ENCODE results near the gene TRPM3.

TRPM3 gene

DNA sequence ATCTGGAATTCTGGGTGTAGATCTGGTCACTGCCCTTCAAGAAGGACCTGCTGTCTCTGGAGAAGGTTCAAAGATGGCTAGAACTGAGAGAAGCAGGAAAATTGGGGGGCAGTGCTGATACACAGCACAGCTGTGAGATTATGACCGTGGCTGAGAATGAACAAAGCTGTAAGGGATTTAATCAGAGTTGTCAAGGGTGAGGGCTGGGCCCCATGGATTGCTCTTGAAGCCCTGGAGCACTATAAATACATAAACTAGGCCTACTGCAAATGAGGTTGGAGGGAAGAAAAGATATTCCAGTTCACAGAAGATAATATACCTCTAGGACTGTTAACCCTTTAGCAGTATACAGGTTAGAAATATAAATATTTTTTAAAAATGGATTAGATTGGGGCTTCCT is 620.6 kb downstream of the TRPM3 start:
- H3K4me2 ChIP-seq (ENCODE audit: low read length): no peak overlapping the region
- H3K9me3 ChIP-seq (ENCODE audit: control insufficient read depth, low read length): no peaks in the 10 kb centered on the region
- H2AFZ ChIP-seq: no peak overlapping the region
- no peaks in the 10 kb centered on the region for H3K36me3 ChIP-seq (ENCODE audit: control insufficient read depth, insufficient read depth, low read length)
- TF ChIP-seq, protein P1, sequence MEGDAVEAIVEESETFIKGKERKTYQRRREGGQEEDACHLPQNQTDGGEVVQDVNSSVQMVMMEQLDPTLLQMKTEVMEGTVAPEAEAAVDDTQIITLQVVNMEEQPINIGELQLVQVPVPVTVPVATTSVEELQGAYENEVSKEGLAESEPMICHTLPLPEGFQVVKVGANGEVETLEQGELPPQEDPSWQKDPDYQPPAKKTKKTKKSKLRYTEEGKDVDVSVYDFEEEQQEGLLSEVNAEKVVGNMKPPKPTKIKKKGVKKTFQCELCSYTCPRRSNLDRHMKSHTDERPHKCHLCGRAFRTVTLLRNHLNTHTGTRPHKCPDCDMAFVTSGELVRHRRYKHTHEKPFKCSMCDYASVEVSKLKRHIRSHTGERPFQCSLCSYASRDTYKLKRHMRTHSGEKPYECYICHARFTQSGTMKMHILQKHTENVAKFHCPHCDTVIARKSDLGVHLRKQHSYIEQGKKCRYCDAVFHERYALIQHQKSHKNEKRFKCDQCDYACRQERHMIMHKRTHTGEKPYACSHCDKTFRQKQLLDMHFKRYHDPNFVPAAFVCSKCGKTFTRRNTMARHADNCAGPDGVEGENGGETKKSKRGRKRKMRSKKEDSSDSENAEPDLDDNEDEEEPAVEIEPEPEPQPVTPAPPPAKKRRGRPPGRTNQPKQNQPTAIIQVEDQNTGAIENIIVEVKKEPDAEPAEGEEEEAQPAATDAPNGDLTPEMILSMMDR (IDR thresholded peaks at IDR 0.05): no peak
- no peak overlapping the region for H3K27ac ChIP-seq
- H3K4me1 ChIP-seq: no peaks in the 10 kb centered on the region
- no peaks in the 10 kb centered on the region for H3K27me3 ChIP-seq (ENCODE audit: control insufficient read depth, insufficient read depth, low read length)
- H3K79me2 ChIP-seq: no peaks in the 10 kb centered on the region
- H3K9ac ChIP-seq: no peak overlapping the region
- H3K4me3 ChIP-seq (ENCODE audit: low read depth, low read length): no peak overlapping the region

DNA sequence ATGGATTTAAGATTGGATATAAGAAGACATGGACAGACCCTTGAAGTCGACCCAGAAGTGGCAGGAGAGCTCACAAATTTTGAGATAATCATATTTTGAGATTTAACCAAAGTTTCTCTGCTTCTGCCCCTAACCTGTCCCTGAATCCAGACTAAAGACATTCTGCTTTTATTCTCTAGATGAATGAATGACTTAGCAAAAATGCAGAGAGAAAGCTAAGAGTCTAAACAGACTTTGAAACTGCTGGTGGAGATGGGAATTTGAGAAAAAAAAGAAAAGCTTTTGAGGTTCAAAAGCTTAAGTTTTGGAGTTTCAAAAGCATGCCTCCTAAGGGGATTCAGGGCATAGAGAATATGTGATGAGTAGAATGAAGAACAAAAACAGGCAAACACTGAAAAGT is 621.8 kb downstream of the TRPM3 start:
- no peak overlapping the region for H3K4me2 ChIP-seq (ENCODE audit: low read length)
- no peaks in the 10 kb centered on the region for H3K79me2 ChIP-seq
- no peak overlapping the region for H2AFZ ChIP-seq
- no peak overlapping the region for H3K27ac ChIP-seq
- TF ChIP-seq, protein P1 (IDR thresholded peaks at IDR 0.05): no peak
- no peaks in the 10 kb centered on the region for H3K36me3 ChIP-seq (ENCODE audit: control insufficient read depth, insufficient read depth, low read length)
- H3K9me3 ChIP-seq (ENCODE audit: control insufficient read depth, low read length): no peaks in the 10 kb centered on the region
- H3K27me3 ChIP-seq (ENCODE audit: control insufficient read depth, insufficient read depth, low read length): no peaks in the 10 kb centered on the region
- H3K4me1 ChIP-seq: no peaks in the 10 kb centered on the region
- H3K4me3 ChIP-seq (ENCODE audit: low read depth, low read length): no peak overlapping the region
- H3K9ac ChIP-seq: no peak overlapping the region

DNA sequence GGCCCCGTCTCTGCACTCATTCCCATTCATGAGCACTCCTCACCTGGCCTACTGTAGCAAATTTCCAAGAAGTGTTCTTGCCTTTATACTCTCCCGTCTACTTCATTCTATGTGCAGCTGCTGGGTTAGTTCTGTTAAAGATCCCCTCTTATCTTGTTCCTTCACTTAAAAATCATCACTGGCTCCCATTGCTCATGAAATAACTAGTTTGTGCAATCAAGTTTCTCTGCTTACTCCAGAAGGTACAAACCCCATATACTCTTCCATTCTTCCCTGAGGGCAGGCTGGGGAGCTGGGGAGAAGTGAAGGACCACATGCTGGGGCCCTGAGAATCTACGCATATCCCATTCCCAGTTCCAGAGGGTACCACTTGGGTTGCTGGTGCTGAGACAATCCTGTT is 622.6 kb downstream of the TRPM3 start:
- TF ChIP-seq, protein P1 (IDR thresholded peaks at IDR 0.05): no peak
- no peak overlapping the region for H2AFZ ChIP-seq
- no peaks in the 10 kb centered on the region for H3K27me3 ChIP-seq (ENCODE audit: control insufficient read depth, insufficient read depth, low read length)
- no peak overlapping the region for H3K27ac ChIP-seq
- no peaks in the 10 kb centered on the region for H3K4me1 ChIP-seq
- H3K9me3 ChIP-seq (ENCODE audit: control insufficient read depth, low read length): no peaks in the 10 kb centered on the region
- H3K79me2 ChIP-seq: no peaks in the 10 kb centered on the region
- no peak overlapping the region for H3K4me3 ChIP-seq (ENCODE audit: low read depth, low read length)
- H3K9ac ChIP-seq: no peak overlapping the region
- no peak overlapping the region for H3K4me2 ChIP-seq (ENCODE audit: low read length)
- no peaks in the 10 kb centered on the region for H3K36me3 ChIP-seq (ENCODE audit: control insufficient read depth, insufficient read depth, low read length)

DNA sequence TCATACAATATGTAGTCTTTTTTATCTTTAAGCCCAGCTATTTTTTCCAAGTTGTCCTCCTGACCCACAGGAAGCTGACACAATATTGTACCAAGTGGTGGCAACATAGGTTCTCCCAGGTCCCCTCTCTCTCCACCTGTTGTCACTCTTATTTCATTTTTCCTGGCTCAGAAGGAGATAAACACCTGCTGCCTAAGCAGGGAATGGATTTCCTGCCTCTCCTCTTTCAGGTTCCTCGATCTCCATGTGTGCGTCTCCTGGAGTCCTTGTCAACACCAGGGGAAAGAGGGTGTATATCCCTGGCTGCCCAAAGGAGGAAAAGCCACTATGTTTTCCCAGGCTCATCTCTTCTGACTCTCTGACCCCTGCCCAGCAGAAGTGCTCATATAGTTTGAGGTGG is 625.2 kb downstream of the TRPM3 start:
- H3K79me2 ChIP-seq: no peaks in the 10 kb centered on the region
- no peaks in the 10 kb centered on the region for H3K4me1 ChIP-seq
- H3K9ac ChIP-seq: no peak overlapping the region
- no peak overlapping the region for H3K27ac ChIP-seq
- no peak overlapping the region for H3K4me3 ChIP-seq (ENCODE audit: low read depth, low read length)
- H3K27me3 ChIP-seq (ENCODE audit: control insufficient read depth, insufficient read depth, low read length): no peaks in the 10 kb centered on the region
- H3K9me3 ChIP-seq (ENCODE audit: control insufficient read depth, low read length): no peaks in the 10 kb centered on the region
- H3K36me3 ChIP-seq (ENCODE audit: control insufficient read depth, insufficient read depth, low read length): no peaks in the 10 kb centered on the region
- H3K4me2 ChIP-seq (ENCODE audit: low read length): no peak overlapping the region
- TF ChIP-seq, protein P1 (IDR thresholded peaks at IDR 0.05): no peak
- no peak overlapping the region for H2AFZ ChIP-seq

DNA sequence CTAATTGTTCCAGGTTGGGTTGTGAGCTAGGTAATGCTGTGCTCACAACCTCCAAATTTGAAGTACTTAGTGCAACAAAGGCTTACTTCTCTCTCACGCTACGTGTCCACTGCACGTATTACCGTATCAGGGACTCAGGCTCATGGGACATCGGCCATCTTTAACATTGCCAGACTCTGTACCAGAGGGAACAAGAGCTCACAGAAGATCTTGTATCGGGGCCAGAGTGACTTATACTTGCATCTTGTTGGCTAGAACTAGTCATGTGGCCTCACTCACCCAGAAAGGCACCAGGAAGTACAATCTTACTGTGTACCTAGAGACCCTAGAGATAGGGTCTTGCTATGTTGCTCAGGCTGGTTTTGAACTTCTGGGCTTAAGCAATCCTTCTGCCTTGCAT is 625.9 kb downstream of the TRPM3 start:
- H2AFZ ChIP-seq: no peak overlapping the region
- H3K4me2 ChIP-seq (ENCODE audit: low read length): no peak overlapping the region
- H3K9ac ChIP-seq: no peak overlapping the region
- no peak overlapping the region for H3K4me3 ChIP-seq (ENCODE audit: low read depth, low read length)
- H3K79me2 ChIP-seq: no peaks in the 10 kb centered on the region
- no peaks in the 10 kb centered on the region for H3K27me3 ChIP-seq (ENCODE audit: control insufficient read depth, insufficient read depth, low read length)
- no peaks in the 10 kb centered on the region for H3K36me3 ChIP-seq (ENCODE audit: control insufficient read depth, insufficient read depth, low read length)
- H3K4me1 ChIP-seq: no peaks in the 10 kb centered on the region
- H3K27ac ChIP-seq: no peak overlapping the region
- H3K9me3 ChIP-seq (ENCODE audit: control insufficient read depth, low read length): no peaks in the 10 kb centered on the region
- TF ChIP-seq, protein P1 (IDR thresholded peaks at IDR 0.05): no peak
